DOHH2 (cell line): ENCODE measurements around the gene SLC39A1.

ENCODE experiments used
- H3F3A ChIP-seq: fragments of 200-600 bp; sonication (generic), shearing (Covaris generic); 2 replicates; pipeline ENCODE4 v1.6.0; 2016; ENCODE audit warnings: antibody characterized with exemption, mild to moderate bottlenecking; ENCODE audit not compliant: control insufficient read depth, insufficient read depth
- H3K27ac ChIP-seq: fragments of 200-600 bp; sonication (generic); 2 replicates; pipeline ENCODE4 v1.5.1; 2014; ENCODE audit warnings: low read depth, mild to moderate bottlenecking, low read length, moderate library complexity
- H3K27me3 ChIP-seq: fragments of 200-600 bp; sonication (generic); 2 replicates; pipeline ENCODE4 v1.6.1; 2014; ENCODE audit warnings: mild to moderate bottlenecking, low read length, mixed read lengths; ENCODE audit not compliant: control insufficient read depth
- H3K36me3 ChIP-seq: fragments of 200-600 bp; sonication (generic); 2 replicates; pipeline ENCODE4 v1.6.1; 2014; ENCODE audit warnings: mild to moderate bottlenecking, low read length, moderate library complexity, mixed read lengths; ENCODE audit not compliant: control insufficient read depth
- H3K4me1 ChIP-seq: fragments of 200-600 bp; sonication (generic); 2 replicates; pipeline ENCODE4 v1.6.1; 2014; ENCODE audit warnings: mild to moderate bottlenecking, low read length, mixed read lengths; ENCODE audit not compliant: control insufficient read depth
- H3K4me2 ChIP-seq: fragments of 200-600 bp; sonication (generic); 2 replicates; pipeline ENCODE4 v1.6.0; 2014; ENCODE audit warnings: mild to moderate bottlenecking, low read length, moderate library complexity
- H3K4me3 ChIP-seq: fragments of 200-600 bp; sonication (generic); 2 replicates; pipeline ENCODE4 v1.5.1; 2014; ENCODE audit warnings: mild to moderate bottlenecking, low read length, mixed read lengths
- H3K79me2 ChIP-seq: fragments of 200-600 bp; sonication (generic); 2 replicates; pipeline ENCODE4 v1.6.1; 2014; ENCODE audit warnings: mild to moderate bottlenecking, low read length, mixed read lengths; ENCODE audit not compliant: control insufficient read depth
- H3K9me2 ChIP-seq: fragments of 200-600 bp; sonication (generic); replicated peaks from 2 replicates; pipeline ENCODE4 v1.6.1; 2014; ENCODE audit warnings: mild to moderate bottlenecking, low read length, mixed read lengths; ENCODE audit not compliant: control insufficient read depth
- H3K9me3 ChIP-seq: fragments of 200-600 bp; sonication (generic); 2 replicates; pipeline ENCODE4 v1.6.1; 2014; ENCODE audit warnings: antibody characterized with exemption, low read length, mixed read lengths; ENCODE audit not compliant: control insufficient read depth, insufficient read depth
- H4K20me1 ChIP-seq: fragments of 200-600 bp; sonication (generic); 2 replicates; pipeline ENCODE4 v1.6.0; 2014; ENCODE audit warnings: low read depth, mild to moderate bottlenecking, antibody characterized with exemption, low read length, moderate library complexity; ENCODE audit not compliant: control insufficient read depth, insufficient read depth
- EZH2phosphoT487 ChIP-seq: fragments of 200-600 bp; sonication (generic); IDR thresholded peaks from 2 replicates; pipeline ENCODE4 v1.6.1; 2017; ENCODE audit warnings: borderline replicate concordance, mild to moderate bottlenecking, antibody characterized with exemption, low read length, moderate library complexity, mixed read lengths
- TF ChIP-seq, protein P1 (sequence below): fragments of 200-600 bp; sonication (generic); IDR thresholded peaks from one replicate; pipeline ENCODE4 v1.5.1; 2014; ENCODE audit warnings: antibody characterized with exemption, mild to moderate bottlenecking, low read depth, low read length; ENCODE audit not compliant: poor library complexity, severe bottlenecking

SLC39A1 gene

DNA sequence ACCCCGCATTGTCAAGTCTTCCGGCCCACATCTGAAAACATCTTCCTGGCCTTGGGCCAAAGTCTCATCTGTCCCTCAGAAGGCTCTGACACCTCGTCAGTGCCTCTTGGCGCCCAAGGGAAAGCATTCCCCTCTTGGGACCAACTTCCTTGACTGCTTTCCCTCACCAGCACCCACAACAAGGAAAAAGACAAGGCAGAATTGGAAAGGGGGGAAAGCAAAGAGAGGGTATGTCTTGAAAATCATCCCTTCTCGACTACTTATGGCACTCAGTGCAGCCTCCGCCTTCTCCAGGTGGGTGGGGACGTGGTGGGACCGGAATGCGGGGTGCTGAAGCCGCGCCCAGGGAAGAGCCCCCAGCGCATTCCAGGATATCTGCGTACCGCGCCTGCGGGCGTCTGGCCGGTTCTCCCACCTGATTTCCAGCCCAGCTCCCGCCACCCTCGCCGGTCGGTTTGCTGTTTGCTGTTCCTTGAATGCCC lies 554 bp upstream of the SLC39A1 start:
- H3K4me1 ChIP-seq, result peaks cover 54% of the 10 kb centered on the region
- H3K4me3 ChIP-seq, result peak overlapping the region; percentile 84
- peak overlapping the region; percentile 59 for H3K27ac ChIP-seq
- no peak for TF ChIP-seq EZH2phosphoT487
- TF ChIP-seq, protein P1, sequence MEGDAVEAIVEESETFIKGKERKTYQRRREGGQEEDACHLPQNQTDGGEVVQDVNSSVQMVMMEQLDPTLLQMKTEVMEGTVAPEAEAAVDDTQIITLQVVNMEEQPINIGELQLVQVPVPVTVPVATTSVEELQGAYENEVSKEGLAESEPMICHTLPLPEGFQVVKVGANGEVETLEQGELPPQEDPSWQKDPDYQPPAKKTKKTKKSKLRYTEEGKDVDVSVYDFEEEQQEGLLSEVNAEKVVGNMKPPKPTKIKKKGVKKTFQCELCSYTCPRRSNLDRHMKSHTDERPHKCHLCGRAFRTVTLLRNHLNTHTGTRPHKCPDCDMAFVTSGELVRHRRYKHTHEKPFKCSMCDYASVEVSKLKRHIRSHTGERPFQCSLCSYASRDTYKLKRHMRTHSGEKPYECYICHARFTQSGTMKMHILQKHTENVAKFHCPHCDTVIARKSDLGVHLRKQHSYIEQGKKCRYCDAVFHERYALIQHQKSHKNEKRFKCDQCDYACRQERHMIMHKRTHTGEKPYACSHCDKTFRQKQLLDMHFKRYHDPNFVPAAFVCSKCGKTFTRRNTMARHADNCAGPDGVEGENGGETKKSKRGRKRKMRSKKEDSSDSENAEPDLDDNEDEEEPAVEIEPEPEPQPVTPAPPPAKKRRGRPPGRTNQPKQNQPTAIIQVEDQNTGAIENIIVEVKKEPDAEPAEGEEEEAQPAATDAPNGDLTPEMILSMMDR, result no peak
- H3K27me3 ChIP-seq, result no peaks in the 10 kb centered on the region
- peaks cover 14% of the 10 kb centered on the region for H3F3A ChIP-seq
- peaks cover 65% of the 10 kb centered on the region for H3K79me2 ChIP-seq
- peaks cover 43% of the 10 kb centered on the region for H3K36me3 ChIP-seq
- peak overlapping the region; percentile 83 for H3K4me2 ChIP-seq
- H4K20me1 ChIP-seq, result no peaks in the 10 kb centered on the region
- no peaks in the 10 kb centered on the region for H3K9me2 ChIP-seq
- no peaks in the 10 kb centered on the region for H3K9me3 ChIP-seq

DNA sequence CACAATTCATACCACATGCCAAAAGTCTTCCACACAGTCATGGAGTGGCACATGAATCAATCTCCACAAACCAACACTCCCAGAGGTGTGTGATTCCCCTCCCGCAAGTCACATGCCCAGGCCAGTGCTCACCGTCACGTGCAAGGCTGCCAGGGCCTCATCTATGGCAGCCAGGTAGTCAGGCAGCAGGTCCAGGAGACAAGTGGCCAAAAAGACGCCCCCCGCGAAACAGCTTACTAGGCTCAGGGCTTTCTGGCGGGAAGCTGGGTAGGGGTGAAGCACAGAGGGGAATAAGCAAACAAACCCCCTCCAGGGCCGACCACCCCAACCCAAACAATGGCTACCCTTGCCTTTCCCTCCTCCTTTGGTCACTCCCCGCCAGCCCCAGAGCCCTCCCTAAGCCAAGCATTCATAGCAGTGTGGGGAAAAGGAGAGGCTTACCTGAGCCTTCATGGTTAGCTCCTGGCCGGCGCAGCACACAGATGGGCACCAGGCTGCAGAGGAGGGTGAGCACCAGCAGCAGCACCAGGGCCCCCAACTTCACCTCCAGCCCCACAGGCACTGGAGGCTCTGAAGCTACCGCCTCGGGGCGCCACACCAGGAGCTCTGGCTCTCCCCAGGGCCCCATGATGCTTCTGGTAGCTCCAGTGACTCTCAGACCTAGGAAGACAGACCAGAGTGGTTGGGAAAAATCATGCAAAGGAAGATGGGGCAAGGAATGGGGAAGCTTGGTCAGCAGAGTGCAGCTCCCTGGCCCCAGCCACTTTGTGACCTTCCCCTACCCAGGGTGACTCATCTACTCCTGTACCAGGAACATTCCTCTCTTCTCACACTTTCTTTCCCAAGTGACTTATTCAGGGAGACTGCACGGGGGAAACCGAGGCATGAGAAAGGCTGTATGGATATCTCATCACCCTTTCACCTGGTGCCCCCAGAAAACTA lies 978 bp downstream of the SLC39A1 start:
- Histone ChIP-seq H3K36me3 (peaks cover 54% of the 10 kb centered on the region), H3K9me3 (no peaks in the 10 kb centered on the region), H3K27me3 (no peaks in the 10 kb centered on the region), H3K4me2 (peak overlapping the region; percentile 83), H3K9me2 (no peaks in the 10 kb centered on the region), H3K27ac (peak overlapping the region; percentile 59), H3K4me1 (peaks cover 52% of the 10 kb centered on the region), H3F3A (peaks cover 14% of the 10 kb centered on the region), H3K79me2 (peaks cover 64% of the 10 kb centered on the region), H3K4me3 (peak overlapping the region; percentile 84), H4K20me1 (no peaks in the 10 kb centered on the region)
- no peak for TF ChIP-seq EZH2phosphoT487

DNA sequence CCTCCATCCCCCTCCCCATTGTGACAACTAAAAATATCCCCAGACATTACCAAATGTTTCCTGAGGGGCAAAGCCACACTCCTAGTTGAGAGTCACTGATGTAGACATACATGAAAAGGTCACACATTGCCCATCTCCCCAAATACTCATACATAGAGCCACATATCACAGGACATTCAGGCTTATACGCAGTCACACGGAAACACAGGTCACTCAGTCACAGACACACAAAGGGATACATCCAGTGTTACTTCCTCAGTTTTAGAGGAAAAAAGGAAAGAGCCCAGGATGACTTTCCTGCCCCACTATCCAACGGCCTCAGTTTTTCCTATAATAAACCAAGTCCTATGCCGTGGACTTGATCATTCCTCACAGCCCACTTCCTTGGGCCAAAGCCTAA lies 1.9 kb downstream of the SLC39A1 start:
- Histone ChIP-seq H3K9me2 (no peaks in the 10 kb centered on the region), H3K27me3 (no peaks in the 10 kb centered on the region), H3F3A (peaks cover 9% of the 10 kb centered on the region), H3K4me1 (peaks cover 59% of the 10 kb centered on the region), H3K36me3 (peaks cover 52% of the 10 kb centered on the region), H3K27ac (no peak overlapping the region), H3K9me3 (no peaks in the 10 kb centered on the region), H3K4me3 (peak overlapping the region; percentile 84; the same call in 1 of the 2 replicates), H3K4me2 (peak overlapping the region; percentile 83), H3K79me2 (peaks cover 67% of the 10 kb centered on the region), H4K20me1 (no peaks in the 10 kb centered on the region)
- TF ChIP-seq EZH2phosphoT487, result no peak
- TF ChIP-seq, protein P1, result no peak

DNA sequence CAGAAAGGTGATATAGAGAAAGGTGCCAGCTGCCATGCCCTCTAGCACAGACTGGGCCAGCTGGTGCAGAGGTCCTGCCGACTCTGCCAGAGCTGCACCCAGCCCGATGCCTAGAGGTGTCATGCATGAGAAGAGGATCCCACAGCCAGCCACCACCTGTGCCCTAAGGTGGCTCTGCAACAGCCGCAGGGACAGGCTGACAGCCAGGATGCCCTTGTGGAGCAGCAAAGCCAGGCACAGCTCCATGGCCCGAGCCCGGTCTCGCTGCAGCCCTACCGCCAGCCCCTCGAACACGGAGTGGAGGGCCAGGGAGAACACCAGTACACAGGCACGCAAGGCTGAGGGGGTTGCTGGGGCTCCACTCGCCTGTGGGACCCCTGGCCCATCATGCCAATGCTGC lies 3.1 kb downstream of the SLC39A1 start:
- peaks cover 59% of the 10 kb centered on the region for H3K4me1 ChIP-seq
- no peak overlapping the region for H3K4me2 ChIP-seq
- H3K27ac ChIP-seq, result no peak overlapping the region
- H4K20me1 ChIP-seq, result peaks cover 7% of the 10 kb centered on the region; the same call in 1 of the 2 replicates
- peaks cover 3% of the 10 kb centered on the region; the same call in 1 of the 2 replicates for H3F3A ChIP-seq
- no peaks in the 10 kb centered on the region for H3K9me3 ChIP-seq
- peaks cover 68% of the 10 kb centered on the region for H3K79me2 ChIP-seq
- H3K27me3 ChIP-seq, result no peaks in the 10 kb centered on the region
- H3K9me2 ChIP-seq, result no peaks in the 10 kb centered on the region
- TF ChIP-seq, protein P1, result no peak
- TF ChIP-seq EZH2phosphoT487, result no peak
- H3K4me3 ChIP-seq, result no peak overlapping the region
- H3K36me3 ChIP-seq, result peaks cover 60% of the 10 kb centered on the region
